HCT116 (cell line): Measurements from ENCODE around the gene TRH.

ENCODE experiments used
- POLR2A ChIP-seq: IDR thresholded peaks from 2 replicates; pipeline ENCODE4 v1.7.0; 2011; ENCODE audit warnings: borderline replicate concordance; ENCODE audit not compliant: insufficient read depth, insufficient read length; ENCODE audit errors: extremely low read depth
- POLR2AphosphoS5 ChIP-seq: IDR thresholded peaks from 2 replicates; pipeline ENCODE4 v1.6.1; 2011; ENCODE audit warnings: mild to moderate bottlenecking, low read depth, low read length, moderate library complexity
- RAD21 ChIP-seq: IDR thresholded peaks from 2 replicates; pipeline ENCODE4 v1.6.1; 2012; ENCODE audit warnings: low read depth, mild to moderate bottlenecking
- YY1 ChIP-seq: IDR thresholded peaks from 2 replicates; pipeline ENCODE4 v1.6.1; 2011; ENCODE audit warnings: low read length, low read depth, moderate library complexity, mild to moderate bottlenecking; ENCODE audit not compliant: insufficient replicate concordance; ENCODE audit errors: extremely low read depth
- TF ChIP-seq, protein P1 (sequence below), 3 experiments: fragments of 200-600 bp in 1 of 3; sonication (generic) in 1 of 3; IDR thresholded peaks in 2 of 3; conservative IDR thresholded peaks in 1 of 3; 2 replicates each; pipeline ENCODE4 v1.5.1; 2012 to 2017; ENCODE audit warnings: low read depth in 2 of 3, low read length in 2 of 3, antibody characterized with exemption in 1 of 3, borderline replicate concordance in 1 of 3, control low read depth in 1 of 3, mild to moderate bottlenecking in 1 of 3, mixed read lengths in 1 of 3, mixed run types in 1 of 3, moderate library complexity in 1 of 3; ENCODE audit not compliant: insufficient read depth in 1 of 3

DNA sequence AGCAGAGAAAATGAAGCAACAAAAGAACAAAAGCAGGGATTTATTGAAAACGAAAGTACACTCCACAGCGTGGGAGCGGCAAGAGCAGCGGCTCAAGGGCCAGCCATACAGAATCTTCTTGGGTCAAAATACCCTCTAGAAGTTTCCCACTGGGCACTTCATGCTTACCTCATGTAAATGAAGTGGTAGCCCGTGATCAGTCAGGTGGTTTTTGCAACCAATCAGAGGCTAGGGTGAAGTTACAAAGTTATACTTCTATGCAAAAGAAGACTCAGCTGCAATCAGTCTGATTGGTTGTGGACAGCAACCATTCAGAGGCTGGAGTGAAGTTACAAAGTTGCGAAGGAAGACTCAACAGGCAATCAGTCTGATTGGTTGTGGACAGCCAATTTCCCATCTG, 37.8 kb upstream of the TRH start:
- TF ChIP-seq POLR2A (no peak), YY1 (no peak), RAD21 (no peak), POLR2AphosphoS5 (no peak)
- TF ChIP-seq, protein P1, sequence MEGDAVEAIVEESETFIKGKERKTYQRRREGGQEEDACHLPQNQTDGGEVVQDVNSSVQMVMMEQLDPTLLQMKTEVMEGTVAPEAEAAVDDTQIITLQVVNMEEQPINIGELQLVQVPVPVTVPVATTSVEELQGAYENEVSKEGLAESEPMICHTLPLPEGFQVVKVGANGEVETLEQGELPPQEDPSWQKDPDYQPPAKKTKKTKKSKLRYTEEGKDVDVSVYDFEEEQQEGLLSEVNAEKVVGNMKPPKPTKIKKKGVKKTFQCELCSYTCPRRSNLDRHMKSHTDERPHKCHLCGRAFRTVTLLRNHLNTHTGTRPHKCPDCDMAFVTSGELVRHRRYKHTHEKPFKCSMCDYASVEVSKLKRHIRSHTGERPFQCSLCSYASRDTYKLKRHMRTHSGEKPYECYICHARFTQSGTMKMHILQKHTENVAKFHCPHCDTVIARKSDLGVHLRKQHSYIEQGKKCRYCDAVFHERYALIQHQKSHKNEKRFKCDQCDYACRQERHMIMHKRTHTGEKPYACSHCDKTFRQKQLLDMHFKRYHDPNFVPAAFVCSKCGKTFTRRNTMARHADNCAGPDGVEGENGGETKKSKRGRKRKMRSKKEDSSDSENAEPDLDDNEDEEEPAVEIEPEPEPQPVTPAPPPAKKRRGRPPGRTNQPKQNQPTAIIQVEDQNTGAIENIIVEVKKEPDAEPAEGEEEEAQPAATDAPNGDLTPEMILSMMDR (IDR thresholded peaks at IDR 0.05 in 2 of 3, conservative IDR thresholded peaks at IDR 0.05 in 1 of 3; ENCODE audit: borderline replicate concordance in 1 of 3, insufficient read depth in 1 of 3, low read depth in 2 of 3, low read length in 2 of 3) = no peak
